Activated T-helper 1 cell treated with anti-CD3 and anti-CD28 coated beads, Interleukin-2, amount 50 U/mL, for 16 hours (primary cell): Measurements from ENCODE around the gene LCE1E.

ENCODE experiments used
- DNase-seq, 2 donors: peaks; one replicate each; pipeline ENCODE4 v3.0.0-alpha.2; 2020; ENCODE audit warnings: low read depth in 1 of 2, low spot score in 1 of 2

Gene LCE1E, protein sequence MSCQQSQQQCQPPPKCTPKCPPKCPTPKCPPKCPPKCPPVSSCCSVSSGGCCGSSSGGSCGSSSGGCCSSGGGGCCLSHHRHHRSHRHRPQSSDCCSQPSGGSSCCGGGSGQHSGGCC

DNA sequence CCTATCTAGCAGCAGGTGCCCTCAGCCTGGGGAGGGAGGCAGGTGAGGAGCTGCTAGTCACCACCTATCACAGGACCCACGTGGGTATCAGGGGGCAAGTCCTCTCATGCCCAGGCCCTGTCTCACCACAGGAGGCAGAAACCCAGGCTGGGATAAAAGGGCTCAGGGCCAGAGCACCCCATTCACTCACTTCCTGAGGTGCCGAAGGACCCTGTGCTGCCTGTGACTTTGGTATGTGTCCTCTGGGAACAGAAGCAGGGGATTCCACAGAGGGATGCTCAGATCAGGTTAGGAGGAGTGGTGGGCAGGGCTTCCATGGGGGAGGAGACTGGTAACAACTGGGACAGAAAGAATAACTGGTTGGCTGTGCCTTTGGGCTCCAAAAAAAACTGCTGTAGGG, at the start of gene LCE1E:
LCE1E (plus strand) TSS at position 181 of the 400 bp plus-strand sequence. CDS start 1,043 bp downstream, outside the sequence.
- DNase-seq = no peak

DNA sequence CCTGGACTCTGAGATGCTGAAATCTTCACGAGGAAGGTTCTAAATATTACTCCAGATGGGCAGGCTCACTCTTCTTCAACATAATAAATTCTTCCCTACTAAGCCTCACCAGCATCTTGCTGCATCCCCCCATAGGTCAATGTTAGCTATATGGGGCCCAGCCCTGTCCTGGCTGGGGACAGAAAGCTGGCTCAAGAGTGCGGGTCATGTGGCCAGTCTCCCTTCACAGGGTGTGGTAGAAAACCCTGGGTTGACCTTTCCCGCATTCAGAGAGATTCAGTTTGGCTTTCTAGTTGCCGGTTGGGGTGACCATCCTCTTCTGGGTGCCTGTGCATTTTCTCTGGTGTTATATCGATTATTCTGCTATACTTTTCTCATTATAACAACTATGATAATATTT, 48.1 kb upstream of the LCE1E start:
- DNase-seq = no peak

DNA sequence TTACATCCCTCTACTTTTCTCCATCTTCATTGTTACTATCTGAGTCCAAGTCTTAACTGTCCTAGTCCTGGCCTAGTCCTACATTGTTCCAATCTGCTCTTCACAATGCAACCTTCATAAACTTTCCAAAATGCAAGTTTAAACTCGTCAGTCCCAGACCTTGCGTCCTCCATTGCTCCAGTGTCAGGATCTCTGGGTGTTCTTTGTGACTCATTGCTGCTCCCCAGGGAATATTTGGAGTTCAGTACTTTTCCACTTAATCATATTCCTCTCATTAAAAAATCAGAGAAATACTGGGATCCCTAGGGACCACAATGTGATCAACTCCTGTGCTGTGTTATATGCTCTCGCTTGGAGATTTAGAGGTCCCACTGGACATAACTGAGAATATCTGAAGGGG, 46.2 kb upstream of the LCE1E start:
- DNase-seq = no peak

GRCh38 chr1:152741656-152742055, 44.4 kb upstream of the LCE1E start:
- DNase-seq = no peak

- DNase-seq = no peak
These were observed 42.5 kb upstream of the LCE1E start for GRCh38 chr1:152743371-152744145.

DNA sequence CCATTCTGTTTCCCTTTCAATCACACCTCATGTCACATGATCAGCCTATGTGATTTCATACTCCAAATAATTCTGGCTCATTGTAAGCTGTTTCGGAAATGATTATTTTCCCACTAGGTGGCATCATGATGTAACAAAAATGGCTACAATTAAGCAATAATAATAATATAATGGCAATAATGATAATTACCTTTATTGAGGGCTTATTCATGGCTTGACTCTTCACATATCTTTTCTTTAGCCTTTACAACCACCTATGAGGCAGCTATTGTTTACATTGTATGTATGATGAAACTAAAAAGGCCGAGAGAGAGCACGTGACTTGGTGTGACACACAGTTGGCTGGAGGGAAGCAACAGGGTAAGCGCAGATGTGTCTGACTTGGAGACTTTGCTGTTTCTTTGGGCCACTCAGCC, 40.8 kb upstream of the LCE1E start:
- no peak for DNase-seq

- no peak for DNase-seq
These were observed 40.2 kb upstream of the LCE1E start for GRCh38 chr1:152745765-152746444.

GRCh38 chr1:152747831-152748230, 38.2 kb upstream of the LCE1E start:
- no peak for DNase-seq

DNA sequence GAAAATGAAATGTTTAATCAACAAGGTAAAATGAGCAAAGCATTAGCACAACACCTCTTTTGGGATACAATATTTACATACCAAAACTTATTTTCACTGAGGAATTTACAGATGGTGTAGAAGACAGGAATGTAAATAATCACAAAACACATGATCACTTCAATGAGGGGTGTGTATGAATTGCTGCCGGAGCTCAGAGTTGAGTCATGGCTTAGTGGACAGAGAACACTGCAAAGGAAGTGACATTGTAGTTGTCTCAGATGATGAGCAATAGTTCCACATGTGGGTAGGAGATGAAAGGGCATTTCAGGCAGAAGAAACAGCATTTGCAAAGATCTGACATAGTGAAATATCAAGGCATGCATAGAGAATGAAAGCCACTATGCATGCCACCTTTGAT, 33.8 kb upstream of the LCE1E start:
- DNase-seq = no peak

DNA sequence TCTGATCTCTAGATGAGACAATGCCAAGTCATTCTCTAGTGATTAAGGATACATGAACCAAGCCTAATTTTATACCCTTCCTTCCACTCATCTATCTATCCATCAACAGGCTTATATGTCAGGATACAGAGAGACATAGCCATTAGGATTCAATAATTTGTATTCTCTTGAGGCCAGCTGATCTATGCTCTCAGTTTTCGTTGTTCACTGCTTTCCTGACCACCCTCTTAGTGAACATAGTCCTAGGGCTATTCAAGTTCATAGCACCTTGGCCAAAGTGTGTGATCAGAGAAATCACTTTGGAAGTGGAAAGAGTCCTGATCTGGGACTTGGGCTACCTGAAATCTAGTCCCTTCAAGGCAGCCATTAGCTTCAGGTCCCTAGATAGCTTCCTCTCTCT, 32.5 kb upstream of the LCE1E start:
- DNase-seq = no peak

- DNase-seq = no peak
These were observed 29.2 kb upstream of the LCE1E start for GRCh38 chr1:152756872-152757271.

GRCh38 chr1:152757747-152758146, 28.3 kb upstream of the LCE1E start, which contains the start of gene KPRP:
TSS of gene KPRP (plus strand) at chr1:152758025. CDS start at chr1:152759589, 1,564 bp downstream.
- DNase-seq = no peak

GRCh38 chr1:152758636-152759035, 27.4 kb upstream of the LCE1E start:
- DNase-seq = no peak

DNA sequence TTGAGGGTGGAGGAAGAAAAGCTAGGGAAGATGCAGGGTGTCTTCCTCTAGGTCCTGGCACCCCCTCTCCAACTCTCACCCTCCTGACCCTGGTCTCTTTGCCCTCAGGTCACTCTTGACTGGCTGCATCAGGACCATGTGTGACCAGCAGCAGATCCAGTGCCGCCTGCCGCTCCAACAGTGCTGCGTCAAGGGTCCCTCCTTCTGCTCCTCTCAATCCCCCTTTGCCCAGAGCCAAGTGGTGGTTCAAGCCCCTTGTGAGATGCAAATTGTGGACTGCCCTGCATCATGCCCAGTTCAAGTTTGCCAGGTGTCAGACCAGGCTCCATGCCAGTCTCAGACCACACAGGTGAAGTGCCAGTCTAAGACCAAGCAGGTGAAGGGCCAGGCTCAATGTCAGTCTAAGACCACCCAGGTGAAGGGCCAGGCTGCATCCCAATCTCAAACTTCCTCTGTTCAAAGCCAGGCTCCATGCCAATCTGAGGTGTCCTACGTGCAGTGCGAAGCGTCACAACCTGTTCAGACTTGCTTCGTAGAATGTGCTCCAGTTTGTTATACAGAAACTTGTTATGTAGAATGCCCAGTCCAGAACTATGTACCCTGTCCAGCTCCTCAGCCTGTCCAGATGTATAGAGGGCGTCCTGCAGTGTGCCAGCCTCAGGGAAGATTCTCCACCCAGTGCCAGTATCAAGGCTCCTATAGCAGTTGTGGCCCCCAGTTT, 26.4 kb upstream of the LCE1E start:
- no peak for DNase-seq

GRCh38 chr1:152760551-152761190, 25.4 kb upstream of the LCE1E start:
- DNase-seq = no peak

DNA sequence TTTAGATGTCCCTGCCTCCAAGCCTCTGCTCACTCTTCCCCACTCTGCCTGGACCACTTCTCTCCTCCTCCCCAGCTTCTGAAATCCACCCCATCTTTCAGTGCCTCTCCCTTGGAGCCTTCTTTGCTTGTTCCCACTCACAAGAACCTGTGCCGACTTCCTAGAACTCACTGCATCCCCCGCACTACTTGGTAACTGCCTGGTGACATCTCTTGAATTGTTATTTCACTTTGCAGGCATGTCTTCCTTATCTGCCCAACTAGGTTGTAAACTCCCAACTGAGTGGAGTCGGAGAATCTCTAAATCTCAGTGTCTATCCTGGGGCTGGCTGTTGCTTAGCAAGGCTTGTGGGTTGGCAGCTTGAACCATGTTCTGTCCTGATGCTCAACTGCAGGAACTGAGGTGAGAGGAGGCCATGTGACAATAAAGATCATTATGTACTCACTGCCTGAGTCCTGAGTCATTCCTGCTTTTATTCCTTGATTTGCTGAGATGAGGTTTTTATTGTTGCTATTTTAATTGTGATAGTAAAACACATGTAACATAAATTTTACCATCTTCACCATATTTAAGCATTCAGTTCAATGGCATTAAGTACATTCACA, 24.3 kb upstream of the LCE1E start:
- DNase-seq = no peak

GRCh38 chr1:152768847-152769533, 17.1 kb upstream of the LCE1E start:
- DNase-seq = no peak

DNA sequence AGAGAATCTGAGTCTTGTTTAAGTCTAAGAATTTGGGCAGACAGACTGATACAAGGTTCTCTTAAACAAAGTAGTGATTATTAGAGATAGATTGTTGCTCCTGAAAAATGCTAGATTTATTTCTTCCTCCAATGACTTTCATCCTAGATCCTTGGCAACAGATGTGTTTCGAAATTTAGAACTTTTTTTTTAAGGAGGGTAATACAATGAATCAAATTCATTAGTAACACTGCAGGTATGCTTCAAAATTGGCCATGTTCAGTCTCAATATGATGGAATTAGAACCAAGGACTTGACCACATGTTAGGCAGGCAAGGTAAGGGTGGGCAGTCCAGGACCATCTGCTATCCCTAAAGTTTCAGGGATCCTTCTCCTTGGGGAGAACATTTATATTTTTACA, 15.6 kb upstream of the LCE1E start:
- no peak for DNase-seq

DNA sequence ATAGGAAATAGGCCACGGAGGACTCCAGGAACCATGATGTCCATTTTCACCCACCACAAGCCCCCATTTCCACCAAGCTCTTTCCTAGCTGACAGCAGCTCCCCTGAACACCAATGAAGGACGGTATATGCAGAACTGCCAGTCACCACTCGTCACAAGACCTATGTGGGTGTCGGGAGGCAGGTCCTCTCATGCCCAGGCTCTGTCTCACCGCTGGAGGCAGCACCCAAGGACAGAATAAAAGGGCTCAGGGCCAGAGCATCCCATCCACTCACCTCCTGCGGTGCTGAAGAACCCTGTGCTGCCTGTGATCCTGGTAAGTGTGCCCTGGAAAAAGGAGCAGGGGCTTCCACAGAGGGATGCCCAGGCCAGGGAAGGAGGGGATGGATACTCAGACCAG, 11.2 kb upstream of the LCE1E start, which contains the start of gene LCE1F:
LCE1F (plus strand) TSS at position 266 of the 400 bp plus-strand sequence. CDS start 1,232 bp downstream, outside the sequence.
- no peak for DNase-seq

DNA sequence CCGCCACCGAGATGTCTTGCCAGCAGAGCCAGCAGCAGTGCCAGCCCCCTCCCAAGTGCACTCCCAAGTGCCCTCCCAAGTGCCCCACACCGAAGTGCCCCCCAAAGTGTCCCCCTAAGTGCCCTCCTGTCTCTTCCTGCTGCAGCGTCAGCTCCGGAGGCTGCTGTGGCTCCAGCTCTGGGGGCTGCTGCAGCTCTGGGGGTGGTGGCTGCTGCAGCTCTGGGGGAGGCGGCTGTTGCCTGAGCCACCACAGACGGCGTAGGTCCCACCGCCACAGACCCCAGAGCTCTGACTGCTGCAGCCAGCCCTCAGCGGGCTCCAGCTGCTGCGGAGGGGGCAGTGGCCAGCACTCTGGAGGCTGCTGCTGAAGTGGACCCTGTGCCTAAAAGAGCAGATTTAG, 9.7 kb upstream of the LCE1E start:
- no peak for DNase-seq
